IPS-15b (cell line): ENCODE results near the gene PRX.
"Not testable (repeated sequence)": the region's sequence is repeated elsewhere in the genome, so short reads cannot be mapped to it uniquely, and the experiment has no call there.

Source experiments
- H3K27me3 ChIP-seq: one replicate; pipeline ENCODE4 v1.6.1; 2013; ENCODE audit warnings: low read length; ENCODE audit not compliant: control insufficient read depth, insufficient read depth
- H3K36me3 ChIP-seq: one replicate; pipeline ENCODE4 v1.6.1; 2013; ENCODE audit warnings: low read length; ENCODE audit not compliant: control insufficient read depth, insufficient read depth
- H3K4me1 ChIP-seq: one replicate; pipeline ENCODE4 v1.6.1; 2013; ENCODE audit warnings: mild to moderate bottlenecking, low read length; ENCODE audit not compliant: control insufficient read depth, insufficient read depth
- H3K4me3 ChIP-seq: one replicate; pipeline ENCODE4 v1.5.1; 2013; ENCODE audit warnings: low read depth, low read length
- H3K9ac ChIP-seq: one replicate; pipeline ENCODE4 v1.6.1; 2013; ENCODE audit warnings: low read depth, mild to moderate bottlenecking, low read length
- H3K9me3 ChIP-seq: one replicate; pipeline ENCODE4 v1.6.1; 2013; ENCODE audit warnings: mild to moderate bottlenecking, low read length; ENCODE audit not compliant: control insufficient read depth, insufficient read depth

The PRX gene, protein sequence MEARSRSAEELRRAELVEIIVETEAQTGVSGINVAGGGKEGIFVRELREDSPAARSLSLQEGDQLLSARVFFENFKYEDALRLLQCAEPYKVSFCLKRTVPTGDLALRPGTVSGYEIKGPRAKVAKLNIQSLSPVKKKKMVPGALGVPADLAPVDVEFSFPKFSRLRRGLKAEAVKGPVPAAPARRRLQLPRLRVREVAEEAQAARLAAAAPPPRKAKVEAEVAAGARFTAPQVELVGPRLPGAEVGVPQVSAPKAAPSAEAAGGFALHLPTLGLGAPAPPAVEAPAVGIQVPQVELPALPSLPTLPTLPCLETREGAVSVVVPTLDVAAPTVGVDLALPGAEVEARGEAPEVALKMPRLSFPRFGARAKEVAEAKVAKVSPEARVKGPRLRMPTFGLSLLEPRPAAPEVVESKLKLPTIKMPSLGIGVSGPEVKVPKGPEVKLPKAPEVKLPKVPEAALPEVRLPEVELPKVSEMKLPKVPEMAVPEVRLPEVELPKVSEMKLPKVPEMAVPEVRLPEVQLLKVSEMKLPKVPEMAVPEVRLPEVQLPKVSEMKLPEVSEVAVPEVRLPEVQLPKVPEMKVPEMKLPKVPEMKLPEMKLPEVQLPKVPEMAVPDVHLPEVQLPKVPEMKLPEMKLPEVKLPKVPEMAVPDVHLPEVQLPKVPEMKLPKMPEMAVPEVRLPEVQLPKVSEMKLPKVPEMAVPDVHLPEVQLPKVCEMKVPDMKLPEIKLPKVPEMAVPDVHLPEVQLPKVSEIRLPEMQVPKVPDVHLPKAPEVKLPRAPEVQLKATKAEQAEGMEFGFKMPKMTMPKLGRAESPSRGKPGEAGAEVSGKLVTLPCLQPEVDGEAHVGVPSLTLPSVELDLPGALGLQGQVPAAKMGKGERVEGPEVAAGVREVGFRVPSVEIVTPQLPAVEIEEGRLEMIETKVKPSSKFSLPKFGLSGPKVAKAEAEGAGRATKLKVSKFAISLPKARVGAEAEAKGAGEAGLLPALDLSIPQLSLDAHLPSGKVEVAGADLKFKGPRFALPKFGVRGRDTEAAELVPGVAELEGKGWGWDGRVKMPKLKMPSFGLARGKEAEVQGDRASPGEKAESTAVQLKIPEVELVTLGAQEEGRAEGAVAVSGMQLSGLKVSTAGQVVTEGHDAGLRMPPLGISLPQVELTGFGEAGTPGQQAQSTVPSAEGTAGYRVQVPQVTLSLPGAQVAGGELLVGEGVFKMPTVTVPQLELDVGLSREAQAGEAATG (N-terminal part only)

DNA sequence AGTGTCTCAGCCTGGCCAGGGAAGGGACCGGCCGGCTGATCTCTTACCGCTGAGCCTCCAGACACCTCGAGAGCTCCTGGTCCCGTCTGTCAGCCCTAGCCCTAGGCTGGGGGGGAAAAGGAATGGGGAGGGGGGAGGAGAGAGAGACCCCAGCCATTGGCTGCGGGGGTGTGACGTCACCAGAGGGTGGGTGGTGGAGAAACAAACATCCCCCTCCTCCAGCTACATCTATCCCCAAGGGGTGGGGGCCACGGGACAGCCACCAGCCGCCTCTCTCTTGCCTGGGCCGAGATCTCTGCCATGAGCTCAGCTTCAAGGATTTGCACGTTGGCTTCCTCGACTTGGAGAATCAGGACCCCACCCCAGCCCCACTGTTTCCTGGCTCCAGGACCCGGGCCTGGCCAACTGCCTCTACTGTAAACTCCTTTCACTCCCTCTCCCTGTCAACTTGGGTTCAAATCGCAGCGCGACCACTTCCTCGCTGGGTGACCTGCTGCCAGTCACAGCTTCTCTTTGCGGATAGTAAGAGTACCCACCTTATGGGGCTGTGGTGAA, at the start of gene PRX:
PRX (minus strand) TSS at position 88 of the 555 bp plus-strand sequence. CDS start 5,446 bp downstream, outside the sequence.
- Histone ChIP-seq H3K9me3 (no peaks in the 10 kb centered on the region), H3K36me3 (no peaks in the 10 kb centered on the region), H3K4me1 (peaks cover 5% of the 10 kb centered on the region), H3K4me3 (peak within 1 kb of the TSS; percentile 48), H3K27me3 (no peaks in the 10 kb centered on the region), H3K9ac (peak within 1 kb of the TSS; percentile 14)

GRCh38 chr19:40461669-40462221, 48.6 kb upstream of the PRX start:
- Histone ChIP-seq H3K9me3 (no peaks in the 10 kb centered on the region), H3K9ac (no peak overlapping the region), H3K27me3 (peaks cover 8% of the 10 kb centered on the region), H3K4me3 (no peak overlapping the region), H3K36me3 (no peaks in the 10 kb centered on the region), H3K4me1 (peaks cover 3% of the 10 kb centered on the region)

DNA sequence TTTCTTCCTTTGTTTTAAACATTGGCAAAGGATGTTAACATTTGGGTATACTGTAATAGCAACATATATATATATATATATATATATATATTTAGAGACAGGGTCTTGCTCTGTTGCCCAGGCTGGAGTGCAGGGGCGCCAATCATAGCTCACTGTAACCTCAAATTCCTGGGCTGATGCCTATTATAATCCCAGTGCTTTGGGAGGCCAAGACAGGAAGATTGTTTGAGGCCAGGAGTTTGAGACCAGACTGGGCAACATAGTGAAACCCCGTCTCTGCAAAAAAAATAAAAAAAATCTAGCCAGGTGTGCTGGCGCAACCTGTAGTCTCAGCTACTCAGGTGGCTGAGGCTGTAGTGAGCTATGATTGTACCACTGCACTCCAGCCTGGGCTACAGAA, 47.0 kb upstream of the PRX start:
- no peaks in the 10 kb centered on the region for H3K4me1 ChIP-seq
- no peaks in the 10 kb centered on the region for H3K36me3 ChIP-seq
- no peak overlapping the region for H3K9ac ChIP-seq
- H3K4me3 ChIP-seq: no peak overlapping the region
- H3K9me3 ChIP-seq: no peaks in the 10 kb centered on the region
- no peaks in the 10 kb centered on the region for H3K27me3 ChIP-seq

DNA sequence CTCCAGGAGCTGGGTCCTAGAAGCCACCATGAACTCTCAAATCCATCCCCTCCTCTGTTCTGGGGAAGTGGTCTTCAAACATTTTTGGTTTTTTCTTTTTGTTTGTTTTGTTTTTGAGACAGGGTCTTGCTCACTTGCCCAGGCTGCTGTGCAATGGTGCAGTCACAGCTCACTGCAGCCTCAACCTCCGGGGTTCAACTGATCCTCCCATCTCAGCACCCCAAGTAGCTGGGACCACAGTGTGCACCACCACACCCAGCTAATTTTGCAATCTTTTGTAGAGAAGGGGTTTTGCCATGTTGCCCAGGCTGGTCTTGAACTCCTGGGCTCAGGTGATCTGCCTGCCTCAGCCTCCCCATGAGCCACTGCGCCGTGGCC, 45.4 kb upstream of the PRX start:
- no peaks in the 10 kb centered on the region for H3K4me1 ChIP-seq
- no peak overlapping the region for H3K9ac ChIP-seq
- H3K9me3 ChIP-seq: no peaks in the 10 kb centered on the region
- H3K4me3 ChIP-seq: no peak overlapping the region
- H3K27me3 ChIP-seq: no peaks in the 10 kb centered on the region
- H3K36me3 ChIP-seq: no peaks in the 10 kb centered on the region

GRCh38 chr19:40457953-40458596, 44.9 kb upstream of the PRX start:
- H3K27me3 ChIP-seq: no peaks in the 10 kb centered on the region
- no peak overlapping the region for H3K9ac ChIP-seq
- no peak overlapping the region for H3K4me3 ChIP-seq
- H3K4me1 ChIP-seq: no peaks in the 10 kb centered on the region
- H3K36me3 ChIP-seq: no peaks in the 10 kb centered on the region
- H3K9me3 ChIP-seq: no peaks in the 10 kb centered on the region

DNA sequence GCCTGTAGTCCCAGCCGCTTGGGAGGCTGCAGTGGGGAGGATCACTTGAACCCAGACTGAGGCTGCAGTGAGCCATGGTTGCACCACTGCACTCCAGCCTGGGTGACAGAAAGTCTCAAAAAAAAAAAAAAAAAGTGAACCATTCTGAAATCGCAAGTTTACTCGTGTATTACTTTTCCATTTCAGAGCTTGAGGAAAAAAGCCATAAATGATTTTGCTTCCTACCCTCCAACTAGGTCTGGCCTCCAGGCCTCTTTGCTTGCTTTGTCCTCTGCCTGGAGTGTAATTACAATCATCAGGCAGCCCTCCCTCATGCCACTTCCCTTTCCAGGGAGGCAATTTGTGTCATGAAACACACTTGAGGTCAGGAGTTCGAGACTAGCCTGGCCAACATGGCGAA, 43.9 kb upstream of the PRX start:
- Histone ChIP-seq H3K4me3 (no peak overlapping the region), H3K36me3 (no peaks in the 10 kb centered on the region), H3K9ac (no peak overlapping the region), H3K27me3 (no peaks in the 10 kb centered on the region), H3K9me3 (no peaks in the 10 kb centered on the region), H3K4me1 (no peaks in the 10 kb centered on the region)

- not testable (repeated sequence) for H3K9ac ChIP-seq, H3K27me3 ChIP-seq, H3K4me3 ChIP-seq, H3K4me1 ChIP-seq, H3K36me3 ChIP-seq, H3K9me3 ChIP-seq
Observed at GRCh38 chr19:40453943-40454342, 40.8 kb upstream of the PRX start.

DNA sequence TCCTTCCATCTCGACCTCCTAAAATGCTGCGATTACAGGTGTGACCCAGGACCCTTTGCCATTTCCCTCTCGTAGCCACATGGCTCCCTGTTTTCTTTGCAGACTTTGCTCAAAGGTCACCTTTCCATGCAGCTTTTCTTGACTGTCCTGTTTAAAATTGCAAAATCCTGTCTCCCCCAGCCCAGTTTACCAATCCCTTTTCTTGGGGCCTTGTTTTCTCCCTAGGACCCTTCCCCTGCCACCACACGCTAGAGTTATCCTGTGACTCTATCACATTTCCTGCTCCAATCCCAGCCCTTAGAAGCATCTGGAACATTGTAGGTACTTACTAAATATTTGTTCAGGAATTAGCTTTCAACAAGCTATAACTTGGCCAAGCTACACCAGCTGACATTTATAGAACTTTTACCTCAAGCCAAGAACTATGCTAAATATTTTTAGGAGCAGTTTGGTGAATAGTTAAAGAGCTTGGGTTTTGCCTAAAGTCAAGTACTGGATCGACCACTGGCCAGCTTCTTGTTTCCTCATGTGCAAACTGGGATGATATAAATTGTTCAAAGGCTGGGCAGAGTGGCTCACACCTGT, 40.1 kb upstream of the PRX start:
- Histone ChIP-seq H3K9me3 (no peaks in the 10 kb centered on the region), H3K4me3 (no peak overlapping the region), H3K27me3 (no peaks in the 10 kb centered on the region)

GRCh38 chr19:40452016-40452415, 38.8 kb upstream of the PRX start:
- H3K4me1 ChIP-seq: no peaks in the 10 kb centered on the region
- H3K4me3 ChIP-seq: no peak overlapping the region
- H3K9me3 ChIP-seq: no peaks in the 10 kb centered on the region
- no peaks in the 10 kb centered on the region for H3K27me3 ChIP-seq
- H3K9ac ChIP-seq: no peak overlapping the region
- no peaks in the 10 kb centered on the region for H3K36me3 ChIP-seq

More for the DNA sequence above, 40.1 kb upstream of the PRX start:
- no peaks in the 10 kb centered on the region for H3K36me3 ChIP-seq
- no peak overlapping the region for H3K9ac ChIP-seq
- H3K4me1 ChIP-seq: no peaks in the 10 kb centered on the region

DNA sequence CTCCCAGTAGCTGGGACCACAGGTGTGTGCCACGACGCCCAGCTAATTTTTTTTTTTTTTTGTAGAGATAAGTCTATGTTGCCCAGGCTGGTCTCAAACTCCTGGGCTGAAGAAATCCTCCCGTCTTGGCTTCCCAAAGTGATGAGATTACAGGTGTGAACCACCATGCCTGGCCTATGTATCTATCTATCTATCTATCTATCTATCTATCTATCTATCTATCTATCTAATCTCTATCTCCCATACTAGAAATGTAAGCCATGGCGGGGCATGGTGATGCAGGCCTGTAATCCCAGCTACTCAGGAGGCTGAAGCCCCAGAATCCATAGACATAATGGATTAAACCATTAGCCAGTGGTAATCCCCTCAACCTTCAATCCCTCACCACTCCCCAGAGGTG, 37.5 kb upstream of the PRX start:
- no peak overlapping the region for H3K9ac ChIP-seq
- no peaks in the 10 kb centered on the region for H3K27me3 ChIP-seq
- no peaks in the 10 kb centered on the region for H3K9me3 ChIP-seq
- peaks cover 8% of the 10 kb centered on the region for H3K4me1 ChIP-seq
- no peaks in the 10 kb centered on the region for H3K36me3 ChIP-seq
- H3K4me3 ChIP-seq: no peak overlapping the region
